ENCODE data around the gene SECISBP2L. TPM values are rescaled to one million over a fixed set of nuclear protein-coding genes. Genes with fewer than 3 reads are reported as not detected.
A peak's percentile ranks its signal among the peaks of the same experiment; 100 is the strongest.
"Not testable (repeated sequence)": the region's sequence is repeated elsewhere in the genome, so short reads cannot be mapped to it uniquely, and the experiment has no call there.

Gene SECISBP2L, protein sequence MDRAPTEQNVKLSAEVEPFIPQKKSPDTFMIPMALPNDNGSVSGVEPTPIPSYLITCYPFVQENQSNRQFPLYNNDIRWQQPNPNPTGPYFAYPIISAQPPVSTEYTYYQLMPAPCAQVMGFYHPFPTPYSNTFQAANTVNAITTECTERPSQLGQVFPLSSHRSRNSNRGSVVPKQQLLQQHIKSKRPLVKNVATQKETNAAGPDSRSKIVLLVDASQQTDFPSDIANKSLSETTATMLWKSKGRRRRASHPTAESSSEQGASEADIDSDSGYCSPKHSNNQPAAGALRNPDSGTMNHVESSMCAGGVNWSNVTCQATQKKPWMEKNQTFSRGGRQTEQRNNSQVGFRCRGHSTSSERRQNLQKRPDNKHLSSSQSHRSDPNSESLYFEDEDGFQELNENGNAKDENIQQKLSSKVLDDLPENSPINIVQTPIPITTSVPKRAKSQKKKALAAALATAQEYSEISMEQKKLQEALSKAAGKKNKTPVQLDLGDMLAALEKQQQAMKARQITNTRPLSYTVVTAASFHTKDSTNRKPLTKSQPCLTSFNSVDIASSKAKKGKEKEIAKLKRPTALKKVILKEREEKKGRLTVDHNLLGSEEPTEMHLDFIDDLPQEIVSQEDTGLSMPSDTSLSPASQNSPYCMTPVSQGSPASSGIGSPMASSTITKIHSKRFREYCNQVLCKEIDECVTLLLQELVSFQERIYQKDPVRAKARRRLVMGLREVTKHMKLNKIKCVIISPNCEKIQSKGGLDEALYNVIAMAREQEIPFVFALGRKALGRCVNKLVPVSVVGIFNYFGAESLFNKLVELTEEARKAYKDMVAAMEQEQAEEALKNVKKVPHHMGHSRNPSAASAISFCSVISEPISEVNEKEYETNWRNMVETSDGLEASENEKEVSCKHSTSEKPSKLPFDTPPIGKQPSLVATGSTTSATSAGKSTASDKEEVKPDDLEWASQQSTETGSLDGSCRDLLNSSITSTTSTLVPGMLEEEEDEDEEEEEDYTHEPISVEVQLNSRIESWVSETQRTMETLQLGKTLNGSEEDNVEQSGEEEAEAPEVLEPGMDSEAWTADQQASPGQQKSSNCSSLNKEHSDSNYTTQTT
- 11.0 and 28.2 TPM in 2 replicates for total RNA-seq (2014; rRNA removed; shearing (Covaris generic); ENCODE audit: low replicate concordance)

DNA sequence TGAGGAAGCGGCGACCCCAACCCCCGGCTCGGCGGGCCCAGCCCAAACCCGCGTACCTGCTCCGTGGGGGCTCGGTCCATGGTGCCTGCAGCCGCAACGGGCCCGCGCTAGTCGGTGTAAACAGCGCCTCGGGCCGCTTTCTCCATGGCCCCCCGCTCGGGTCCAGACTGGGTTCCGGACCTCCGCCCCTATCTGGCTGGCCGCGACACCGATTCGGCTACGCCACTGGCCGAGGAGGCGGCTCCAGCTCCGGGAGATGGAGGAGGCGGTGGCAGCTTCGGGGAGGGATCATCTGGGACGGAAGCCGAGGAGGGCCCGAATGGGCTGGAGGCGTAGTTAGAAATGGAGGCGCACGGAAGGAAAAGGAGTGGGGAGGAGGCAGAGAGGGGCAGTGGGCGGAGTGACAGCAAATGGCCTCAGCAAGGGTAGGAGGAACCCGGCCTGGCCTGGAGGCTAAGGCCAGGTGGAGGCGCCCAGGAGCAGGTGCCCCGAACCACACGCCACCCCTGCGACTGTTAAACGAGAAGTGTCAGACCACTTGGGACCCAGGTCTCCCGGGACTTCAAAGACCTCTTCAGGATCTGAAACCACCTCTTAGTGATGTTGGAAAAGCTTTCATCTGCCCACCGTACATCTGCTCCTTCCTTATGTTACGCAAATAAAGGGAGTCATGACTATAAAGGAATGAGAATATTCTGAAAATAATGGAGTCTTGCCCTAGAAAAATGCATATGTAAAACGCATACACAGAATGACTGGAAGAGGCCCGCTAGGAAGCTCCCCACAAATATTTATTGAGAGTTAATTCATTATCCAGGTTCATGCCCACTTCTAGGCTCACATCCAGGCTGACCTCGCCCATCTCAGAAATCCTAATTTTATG lies at the start of gene SECISBP2L:
SECISBP2L (minus strand) TSS at position 227 of the 883 bp plus-strand sequence; CDS start at position 80, 147 bp downstream.
- Histone ChIP-seq H3K36me3 (no peaks in the 10 kb centered on the region; the same call in 1 of the 2 replicates), H3K4me3 (peak within 1 kb of the TSS; percentile 81), H3K27me3 (no peaks in the 10 kb centered on the region), H3K9me3 (no peaks in the 10 kb centered on the region)
- peak; percentile 97 for DNase-seq

DNA sequence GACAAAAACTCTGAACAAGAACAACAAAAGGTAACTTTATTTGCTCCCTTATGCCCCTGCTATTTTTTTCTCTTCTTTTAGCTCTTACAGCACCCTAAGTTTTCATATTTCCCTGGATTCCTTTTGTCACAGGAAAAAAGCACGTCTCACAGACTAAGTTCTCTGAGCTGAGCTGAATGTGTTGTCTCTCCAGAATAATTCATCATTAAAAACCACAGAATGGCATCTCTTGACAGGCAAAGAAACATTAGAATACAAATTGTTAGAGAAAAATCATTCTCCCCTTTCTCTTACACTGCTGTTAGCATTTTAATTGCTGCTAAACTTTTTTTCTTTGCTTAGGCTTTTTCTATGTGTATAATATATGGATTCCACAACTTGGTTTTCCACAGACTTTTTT lies 48.7 kb upstream of the SECISBP2L start:
- DNase-seq: no peak
- no peaks in the 10 kb centered on the region for H3K9me3 ChIP-seq
- H3K36me3 ChIP-seq: no peaks in the 10 kb centered on the region
- no peak overlapping the region for H3K4me3 ChIP-seq
- H3K27me3 ChIP-seq: no peaks in the 10 kb centered on the region

DNA sequence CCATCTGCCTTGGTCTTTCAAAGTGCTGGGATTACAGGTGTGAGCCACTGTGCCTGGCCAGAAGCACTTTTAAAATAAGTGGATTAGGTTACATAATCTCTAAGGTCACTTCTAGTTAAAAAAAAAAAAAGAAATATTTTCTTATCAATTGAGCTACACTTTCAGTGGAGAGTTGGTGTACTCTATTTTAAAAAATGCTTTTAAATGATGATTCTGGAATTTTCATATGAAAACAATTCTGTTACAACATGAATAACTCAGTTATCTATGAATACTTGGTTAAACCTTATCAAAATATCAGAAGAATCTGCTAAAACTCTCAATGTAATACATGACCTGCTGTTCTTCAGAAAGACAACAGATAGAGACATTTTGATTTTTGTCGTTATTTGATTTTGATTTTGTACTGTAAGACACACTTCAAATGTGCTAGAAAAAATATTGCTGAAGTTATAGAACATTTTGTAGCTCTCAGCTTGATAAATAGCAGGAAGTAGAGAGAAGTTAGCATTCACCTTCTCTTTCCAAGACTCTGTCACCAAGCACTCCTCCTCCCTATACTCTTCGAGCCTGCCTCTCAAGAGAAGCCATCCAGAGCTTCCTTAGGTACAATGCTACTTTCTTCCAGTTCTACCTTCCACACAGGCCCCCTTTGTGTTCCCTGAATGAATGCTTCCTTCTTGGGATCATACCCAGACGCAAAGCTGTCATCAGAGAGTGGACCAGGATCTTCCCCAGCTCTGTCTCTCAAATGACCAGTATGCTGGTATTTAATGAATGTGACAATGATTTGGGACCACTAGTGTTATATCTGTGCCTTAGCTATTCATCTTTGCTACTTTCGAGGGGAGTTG lies 47.2 kb upstream of the SECISBP2L start:
- no peak for DNase-seq
- Histone ChIP-seq H3K36me3 (no peaks in the 10 kb centered on the region), H3K27me3 (no peaks in the 10 kb centered on the region), H3K9me3 (no peaks in the 10 kb centered on the region), H3K4me3 (no peak overlapping the region)

DNA sequence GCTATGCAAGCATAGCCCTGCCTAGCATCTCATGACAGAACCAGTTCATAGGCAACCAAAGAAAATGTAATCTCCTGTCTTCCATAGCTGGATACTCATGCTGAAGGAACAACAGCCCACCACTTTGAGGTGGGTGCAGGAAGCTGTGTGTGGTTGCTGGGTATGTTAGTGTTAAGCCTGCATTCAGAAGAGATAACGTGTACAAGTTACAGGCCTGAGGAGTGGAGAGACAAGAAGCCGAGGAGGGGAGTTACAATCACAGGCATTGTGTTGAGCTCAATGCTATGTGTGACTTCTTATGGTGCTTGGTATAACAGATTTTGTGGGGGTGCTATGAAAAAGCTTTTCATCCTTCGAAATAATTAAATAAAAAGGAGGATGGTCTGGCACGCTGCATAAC lies 42.8 kb upstream of the SECISBP2L start:
- H3K4me3 ChIP-seq: no peak overlapping the region
- H3K27me3 ChIP-seq: no peaks in the 10 kb centered on the region
- H3K36me3 ChIP-seq: no peaks in the 10 kb centered on the region
- no peaks in the 10 kb centered on the region for H3K9me3 ChIP-seq
- no peak for DNase-seq

DNA sequence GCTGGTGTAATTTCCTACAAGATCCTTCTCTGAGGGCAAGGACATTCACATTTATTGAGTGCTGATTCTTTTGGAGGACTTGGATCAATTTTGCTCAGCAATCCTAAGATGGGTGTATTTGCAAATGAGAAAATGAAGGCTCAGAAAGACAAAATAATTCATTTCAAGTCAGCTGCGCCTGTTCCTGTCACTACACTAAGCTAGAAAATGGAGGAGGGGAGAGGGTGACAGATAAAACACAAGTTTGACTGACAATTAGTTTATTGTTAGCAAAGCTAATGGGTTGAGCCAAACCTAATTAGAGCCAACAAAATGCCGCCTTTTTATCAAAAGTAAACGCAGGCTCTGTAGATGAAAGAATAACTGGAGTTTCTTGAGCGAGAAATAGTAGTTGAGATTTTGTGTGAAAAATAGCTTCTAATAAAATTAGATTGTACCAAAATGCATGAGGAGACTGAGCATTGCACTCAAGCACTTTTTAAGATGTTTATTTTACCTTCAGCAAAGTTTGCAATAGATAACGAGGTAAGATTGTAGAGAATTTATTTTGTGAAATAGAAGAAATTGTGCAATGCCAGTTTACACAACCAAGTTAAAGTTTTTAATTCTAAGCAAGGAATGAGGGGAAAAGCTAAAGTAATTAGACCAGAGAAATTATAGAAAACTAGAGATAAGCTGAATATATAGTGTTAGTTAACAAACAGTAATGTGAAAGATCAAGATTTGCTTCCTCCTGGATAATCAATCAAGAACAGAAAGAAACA lies 39.6 kb upstream of the SECISBP2L start:
- no peaks in the 10 kb centered on the region for H3K36me3 ChIP-seq
- no peaks in the 10 kb centered on the region for H3K9me3 ChIP-seq
- no peak for DNase-seq
- H3K27me3 ChIP-seq: no peaks in the 10 kb centered on the region
- no peak overlapping the region for H3K4me3 ChIP-seq

DNA sequence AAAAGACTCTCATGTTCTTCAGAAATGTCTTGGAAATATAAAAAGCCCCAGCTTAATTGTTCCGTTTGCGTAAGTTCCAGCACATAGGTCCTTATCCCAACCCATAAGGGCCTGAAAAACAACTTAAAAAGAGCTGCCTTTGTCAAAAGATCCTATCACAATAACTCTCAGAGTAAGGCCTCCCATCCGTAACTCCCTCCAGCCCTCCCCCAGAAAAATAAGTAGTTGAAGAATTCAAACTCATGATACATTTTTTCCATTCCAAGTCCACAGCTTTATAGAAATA lies 38.0 kb upstream of the SECISBP2L start:
- no peaks in the 10 kb centered on the region for H3K36me3 ChIP-seq

DNA sequence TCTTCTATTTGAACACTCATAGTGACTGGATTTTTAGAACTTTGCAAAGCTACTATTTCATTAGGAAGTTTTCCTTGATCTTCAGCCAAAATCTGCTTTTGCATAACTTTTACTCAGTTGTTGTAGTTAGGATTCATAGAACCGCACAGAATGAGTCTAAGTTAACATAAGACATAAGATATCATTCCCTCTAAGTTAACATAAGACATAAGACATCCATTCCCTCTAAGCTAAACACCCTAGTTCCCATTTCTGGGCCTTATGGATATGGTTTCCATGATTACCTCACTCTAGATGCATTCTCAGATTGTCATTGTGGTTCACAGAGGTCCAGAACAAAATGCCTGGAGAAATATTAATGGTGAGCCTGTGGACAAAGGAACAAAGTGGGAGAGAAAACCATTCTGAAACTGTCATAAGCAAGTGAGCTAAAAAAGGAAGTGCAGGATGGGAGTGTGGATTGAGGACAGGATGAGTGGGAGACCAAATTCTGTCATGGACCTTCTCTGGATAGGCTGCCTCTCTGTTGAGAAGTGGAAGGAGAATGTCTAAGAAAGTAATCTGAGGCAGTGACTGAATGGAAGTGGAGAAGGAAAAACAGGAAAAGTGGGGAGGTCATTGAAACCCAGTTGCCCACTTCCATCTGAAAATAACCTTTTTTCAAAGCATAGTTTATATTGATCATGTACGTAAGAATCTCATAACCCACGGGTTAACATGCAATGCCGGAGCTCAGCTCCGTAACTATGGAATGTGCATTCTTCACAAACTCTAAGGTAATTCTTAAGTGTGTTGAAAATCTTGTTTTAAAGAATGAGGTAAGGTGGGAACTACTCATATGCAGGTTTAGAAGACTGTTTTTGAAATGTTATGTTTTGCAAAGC lies 37.4 kb upstream of the SECISBP2L start:
- H3K36me3 ChIP-seq: no peaks in the 10 kb centered on the region
- DNase-seq: no peak
- H3K27me3 ChIP-seq: no peaks in the 10 kb centered on the region
- no peaks in the 10 kb centered on the region for H3K9me3 ChIP-seq
- no peak overlapping the region for H3K4me3 ChIP-seq

More for the DNA sequence above, 38.0 kb upstream of the SECISBP2L start:
- DNase-seq: no peak
- no peaks in the 10 kb centered on the region for H3K9me3 ChIP-seq
- H3K4me3 ChIP-seq: no peak overlapping the region
- no peaks in the 10 kb centered on the region for H3K27me3 ChIP-seq

DNA sequence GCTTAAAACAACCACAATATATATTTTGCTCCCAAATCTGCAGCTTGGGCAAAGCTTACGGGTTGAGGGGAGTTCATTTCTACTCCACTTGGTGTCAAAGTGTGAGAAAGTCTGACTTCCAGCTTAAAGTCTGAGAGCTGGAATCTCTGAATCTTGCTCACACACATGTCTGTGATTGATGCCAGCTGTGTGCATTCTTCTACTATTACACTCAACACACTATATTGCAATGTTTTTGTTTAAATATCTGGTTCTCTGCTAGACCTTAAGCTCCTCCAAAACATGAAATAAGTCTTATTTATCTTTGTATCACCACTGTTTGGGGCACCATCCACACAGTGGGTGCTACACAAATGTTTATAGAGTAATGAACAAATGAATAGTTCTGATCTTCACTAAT lies 36.7 kb upstream of the SECISBP2L start:
- H3K9me3 ChIP-seq: no peaks in the 10 kb centered on the region
- H3K4me3 ChIP-seq: no peak overlapping the region
- no peaks in the 10 kb centered on the region for H3K36me3 ChIP-seq
- no peak for DNase-seq
- no peaks in the 10 kb centered on the region for H3K27me3 ChIP-seq

DNA sequence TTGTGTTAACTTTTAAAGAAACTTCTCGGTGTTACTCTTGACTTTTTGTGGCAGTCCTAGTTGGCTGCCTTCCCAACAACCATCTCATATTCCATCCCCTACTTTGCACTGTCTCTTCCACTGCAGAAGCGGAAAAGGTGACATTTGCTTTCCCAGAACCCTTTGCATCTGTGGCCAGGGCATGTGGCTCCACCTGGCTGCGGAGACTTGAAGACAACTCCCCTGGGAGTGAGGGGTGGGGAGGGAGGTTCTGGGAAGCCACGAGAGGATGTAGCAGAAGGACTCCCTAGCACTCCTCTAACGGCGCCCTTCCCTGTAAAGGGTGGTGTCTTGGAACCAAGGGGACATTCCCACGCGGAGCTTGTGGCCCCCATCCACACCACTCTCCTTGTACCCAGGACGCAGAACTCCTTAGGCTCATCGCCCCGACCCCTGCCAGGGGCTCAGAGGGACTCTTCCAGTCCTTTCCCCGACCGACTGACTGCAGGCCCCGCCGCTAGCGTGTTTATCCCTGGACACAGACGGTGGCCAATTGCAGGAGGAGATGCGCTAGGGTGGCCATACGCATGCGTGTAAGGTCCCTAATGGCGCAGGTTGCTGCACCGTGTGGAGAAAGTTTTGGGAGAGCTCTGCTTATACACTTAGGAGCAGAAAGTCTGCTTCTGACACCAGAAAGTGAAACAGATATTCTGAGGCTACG lies 33.2 kb upstream of the SECISBP2L start:
- Histone ChIP-seq H3K27me3 (0 out of 2 replicates have a peak, but pooled peaks cover 3% of the 10 kb centered on the region), H3K4me3 (no peak overlapping the region), H3K9me3 (no peaks in the 10 kb centered on the region), H3K36me3 (no peaks in the 10 kb centered on the region)
- no peak for DNase-seq

DNA sequence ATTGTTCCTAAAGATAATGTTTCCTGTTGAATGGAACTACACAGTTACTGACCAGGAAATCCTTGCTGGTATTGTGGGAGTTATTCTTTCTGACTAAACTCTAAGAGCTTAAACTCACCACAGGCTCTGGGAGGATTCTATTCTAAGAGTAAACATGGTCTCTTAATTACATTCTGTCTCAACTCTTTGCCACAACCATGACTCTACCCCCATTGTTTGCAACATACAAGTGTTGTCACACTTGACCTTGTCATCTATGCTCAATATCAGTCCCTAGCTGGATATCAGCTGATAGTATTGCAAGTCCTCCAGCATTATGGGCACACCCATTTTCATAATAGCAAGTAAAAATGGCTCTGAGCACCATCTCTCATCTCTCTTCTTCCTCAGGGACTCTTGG lies 29.6 kb upstream of the SECISBP2L start:
- Histone ChIP-seq H3K27me3 (0 out of 2 replicates have a peak, but pooled peaks cover 3% of the 10 kb centered on the region), H3K36me3 (no peaks in the 10 kb centered on the region), H3K4me3 (no peak overlapping the region), H3K9me3 (no peaks in the 10 kb centered on the region)
- no peak for DNase-seq

DNA sequence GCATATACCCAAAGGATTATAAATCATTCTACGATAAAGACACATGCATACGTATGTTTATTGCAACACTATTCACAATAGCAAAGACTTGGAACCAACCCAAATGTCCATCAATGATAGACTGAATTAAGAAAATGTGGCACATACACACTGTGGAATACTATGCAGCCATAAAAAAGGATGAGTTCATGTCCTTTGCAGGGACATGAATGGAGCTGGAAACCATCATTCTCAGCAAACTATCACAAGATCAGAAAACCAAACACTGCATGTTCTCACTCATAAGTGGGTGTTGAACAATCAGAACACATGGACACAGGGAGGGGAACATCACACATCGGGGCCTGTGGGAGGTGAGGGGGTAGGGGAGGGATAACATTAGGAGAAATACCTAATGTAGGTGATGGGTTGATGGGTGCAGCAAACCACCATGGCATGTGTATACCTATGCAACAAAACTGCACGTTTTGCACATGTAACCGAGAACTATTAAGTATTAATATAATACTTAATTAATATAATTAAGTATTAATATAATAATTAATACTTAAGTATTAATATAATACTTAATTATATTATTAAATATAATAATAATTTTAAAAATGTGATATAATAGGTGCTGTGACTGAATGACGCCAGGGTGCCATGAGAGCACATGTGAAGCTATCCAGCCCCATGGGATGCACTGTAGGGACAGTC lies 28.5 kb upstream of the SECISBP2L start:
- H3K9me3 ChIP-seq, H3K4me3 ChIP-seq, H3K27me3 ChIP-seq, DNase-seq, H3K36me3 ChIP-seq: not testable (repeated sequence)

DNA sequence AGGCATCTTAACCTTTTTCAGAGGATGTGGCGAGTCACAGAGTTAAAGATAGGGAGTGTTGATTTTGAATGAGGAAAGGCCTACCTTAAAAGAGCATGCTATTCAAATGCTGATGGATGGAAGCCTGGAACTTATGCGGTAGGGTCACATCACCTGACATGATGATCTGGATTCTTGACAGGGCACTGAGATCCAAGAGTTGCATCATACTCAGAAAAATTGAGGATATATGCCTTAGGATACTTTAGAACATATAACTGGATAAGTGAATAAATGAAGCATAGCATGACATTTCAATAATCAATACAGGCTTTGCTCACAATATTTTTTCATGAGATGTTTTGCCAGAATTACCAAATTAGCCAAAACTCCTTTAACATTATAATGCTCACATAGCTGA lies 20.1 kb upstream of the SECISBP2L start:
- Histone ChIP-seq H3K27me3 (peaks cover 5% of the 10 kb centered on the region), H3K4me3 (no peak overlapping the region), H3K36me3 (no peaks in the 10 kb centered on the region), H3K9me3 (no peaks in the 10 kb centered on the region)
- DNase-seq: no peak

DNA sequence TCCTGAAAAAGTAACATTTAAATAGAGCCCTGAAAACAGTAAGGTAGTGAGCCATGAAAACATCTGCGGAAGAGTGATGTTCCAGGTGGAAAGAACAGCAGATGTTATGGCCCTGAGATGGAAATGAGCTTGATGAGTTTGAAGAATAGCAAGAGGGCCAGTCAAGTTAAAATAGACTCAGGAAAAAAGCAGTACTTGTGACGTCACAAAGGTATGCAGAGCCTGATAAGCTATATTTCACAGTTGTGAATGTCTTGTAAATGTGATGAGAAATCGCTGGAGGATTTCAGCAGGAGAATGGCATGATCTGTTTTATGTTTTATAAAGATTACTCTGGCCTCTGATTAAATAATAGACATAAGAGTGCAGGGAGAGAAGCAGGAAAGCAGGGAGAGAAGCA lies 18.6 kb upstream of the SECISBP2L start:
- no peaks in the 10 kb centered on the region for H3K36me3 ChIP-seq
- DNase-seq: no peak
- no peak overlapping the region for H3K4me3 ChIP-seq
- peaks cover 3% of the 10 kb centered on the region for H3K27me3 ChIP-seq
- H3K9me3 ChIP-seq: no peaks in the 10 kb centered on the region

All from MG63 (cell line).